ENCODE measurements around the gene FMR1.

GRCh38 chrX:147893741-147894140, 18.0 kb upstream of the FMR1 start:
- TF ChIP-seq POLR2A (IDR thresholded peaks at IDR 0.05), result no peak
- TF ChIP-seq, protein P1, sequence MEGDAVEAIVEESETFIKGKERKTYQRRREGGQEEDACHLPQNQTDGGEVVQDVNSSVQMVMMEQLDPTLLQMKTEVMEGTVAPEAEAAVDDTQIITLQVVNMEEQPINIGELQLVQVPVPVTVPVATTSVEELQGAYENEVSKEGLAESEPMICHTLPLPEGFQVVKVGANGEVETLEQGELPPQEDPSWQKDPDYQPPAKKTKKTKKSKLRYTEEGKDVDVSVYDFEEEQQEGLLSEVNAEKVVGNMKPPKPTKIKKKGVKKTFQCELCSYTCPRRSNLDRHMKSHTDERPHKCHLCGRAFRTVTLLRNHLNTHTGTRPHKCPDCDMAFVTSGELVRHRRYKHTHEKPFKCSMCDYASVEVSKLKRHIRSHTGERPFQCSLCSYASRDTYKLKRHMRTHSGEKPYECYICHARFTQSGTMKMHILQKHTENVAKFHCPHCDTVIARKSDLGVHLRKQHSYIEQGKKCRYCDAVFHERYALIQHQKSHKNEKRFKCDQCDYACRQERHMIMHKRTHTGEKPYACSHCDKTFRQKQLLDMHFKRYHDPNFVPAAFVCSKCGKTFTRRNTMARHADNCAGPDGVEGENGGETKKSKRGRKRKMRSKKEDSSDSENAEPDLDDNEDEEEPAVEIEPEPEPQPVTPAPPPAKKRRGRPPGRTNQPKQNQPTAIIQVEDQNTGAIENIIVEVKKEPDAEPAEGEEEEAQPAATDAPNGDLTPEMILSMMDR (IDR thresholded peaks at IDR 0.05), result no peak
- no peak for TF ChIP-seq EP300 (IDR thresholded peaks at IDR 0.05)

Measured in tibial nerve (tissue), 4 donors.